ENCODE measurements around the gene ITLN1. TPM values are rescaled to one million over a fixed set of nuclear protein-coding genes. Genes with fewer than 3 reads are reported as not detected.

The ITLN1 gene
- total and polyA plus RNA-seq, 2 donors (not counting 3 experiments of a cell fraction or from before 2014, with no cell fraction given): 0.12 TPM; not detected in 1

DNA sequence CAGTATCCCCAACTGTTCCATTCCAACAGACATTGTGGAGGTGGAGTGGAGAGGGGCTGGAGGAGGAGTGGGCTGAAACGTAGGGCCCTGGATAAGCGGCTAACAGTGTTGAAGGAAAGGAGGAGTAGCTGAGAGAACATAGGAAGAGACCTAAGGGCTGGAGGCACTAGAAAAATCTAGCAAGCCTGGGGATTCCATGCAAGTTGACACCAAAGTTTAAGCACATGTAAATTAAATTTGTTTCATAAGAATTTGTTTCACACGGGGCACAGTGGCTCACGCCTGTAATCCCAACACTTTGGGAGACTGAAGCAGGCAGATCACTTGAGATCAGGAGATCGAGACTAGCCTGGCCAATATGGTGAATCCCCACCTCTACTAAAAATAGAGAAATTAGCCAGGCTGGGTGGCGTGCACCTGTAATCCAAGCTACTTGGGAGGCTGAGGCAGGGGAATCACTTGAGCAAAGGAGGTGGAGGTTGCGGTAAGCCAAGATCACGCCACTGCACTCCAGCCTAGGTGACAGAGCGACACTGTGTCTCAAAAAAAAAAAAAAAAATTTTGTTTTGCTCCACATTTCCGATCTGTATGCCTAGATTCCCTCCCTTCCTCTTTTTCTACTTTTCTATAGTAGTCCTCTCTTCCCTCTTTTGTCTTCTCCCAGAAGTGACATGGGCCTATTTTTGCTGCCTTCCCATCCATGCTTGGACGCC is 21.8 kb downstream of the ITLN1 start:
- DNase-seq (ENCODE audit: low read depth, low spot score) (no peak), FAIRE-seq (no peak)
- Histone ChIP-seq H3K9me3 (replicated peaks; ENCODE audit: control insufficient read depth, insufficient read depth, low read length) (no peaks in the 10 kb centered on the region), H2AFZ (ENCODE audit: low read depth, low read length) (no peak overlapping the region), H3K4me2 (ENCODE audit: insufficient read depth, low read length) (no peak overlapping the region), H3K79me2 (ENCODE audit: control insufficient read depth, insufficient read depth, low read length) (no peaks in the 10 kb centered on the region), H3K27me3 (ENCODE audit: control insufficient read depth in 2 of 2, insufficient read depth in 2 of 2, low read length in 2 of 2) (no peaks in the 10 kb centered on the region), H3K4me1 (ENCODE audit: control insufficient read depth, extremely low read depth, insufficient read depth, low read length) (no peaks in the 10 kb centered on the region), H4K20me1 (replicated peaks; ENCODE audit: control insufficient read depth, extremely low read depth, insufficient read depth, low read length) (no peaks in the 10 kb centered on the region), H3K9ac (replicated peaks; ENCODE audit: extremely low read depth, insufficient read depth, low read length) (no peak overlapping the region), H3K27ac (ENCODE audit: insufficient read depth, low read depth, low read length) (no peak overlapping the region), H3K36me3 (ENCODE audit: control insufficient read depth in 2 of 2, extremely low read depth in 1 of 2, insufficient read depth in 2 of 2, low read length in 2 of 2) (no peaks in the 10 kb centered on the region), H3K9me1 (replicated peaks; ENCODE audit: control insufficient read depth, extremely low read depth, insufficient read depth, low read length) (no peaks in the 10 kb centered on the region), H3K4me3 (replicated peaks in 1 of 3; ENCODE audit: insufficient read depth in 1 of 3, low read depth in 1 of 3, low read length in 3 of 3) (no peak overlapping the region)
- intact Hi-C loops (cut with micrococcal nuclease): no loop called here
- POLR2A ChIA-PET: no interaction called here
- CTCF ChIA-PET: no interaction called here
- dilution Hi-C loops (cut with MboI; ENCODE audit: extremely low pct_ligation_motif_present, low sequenced_read_pairs): no loop called here
- TF ChIP-seq GATA2 (IDR thresholded peaks at IDR 0.05; ENCODE audit: insufficient read depth, insufficient read length, low read depth, low read length): no peak
- TF ChIP-seq, protein P1, sequence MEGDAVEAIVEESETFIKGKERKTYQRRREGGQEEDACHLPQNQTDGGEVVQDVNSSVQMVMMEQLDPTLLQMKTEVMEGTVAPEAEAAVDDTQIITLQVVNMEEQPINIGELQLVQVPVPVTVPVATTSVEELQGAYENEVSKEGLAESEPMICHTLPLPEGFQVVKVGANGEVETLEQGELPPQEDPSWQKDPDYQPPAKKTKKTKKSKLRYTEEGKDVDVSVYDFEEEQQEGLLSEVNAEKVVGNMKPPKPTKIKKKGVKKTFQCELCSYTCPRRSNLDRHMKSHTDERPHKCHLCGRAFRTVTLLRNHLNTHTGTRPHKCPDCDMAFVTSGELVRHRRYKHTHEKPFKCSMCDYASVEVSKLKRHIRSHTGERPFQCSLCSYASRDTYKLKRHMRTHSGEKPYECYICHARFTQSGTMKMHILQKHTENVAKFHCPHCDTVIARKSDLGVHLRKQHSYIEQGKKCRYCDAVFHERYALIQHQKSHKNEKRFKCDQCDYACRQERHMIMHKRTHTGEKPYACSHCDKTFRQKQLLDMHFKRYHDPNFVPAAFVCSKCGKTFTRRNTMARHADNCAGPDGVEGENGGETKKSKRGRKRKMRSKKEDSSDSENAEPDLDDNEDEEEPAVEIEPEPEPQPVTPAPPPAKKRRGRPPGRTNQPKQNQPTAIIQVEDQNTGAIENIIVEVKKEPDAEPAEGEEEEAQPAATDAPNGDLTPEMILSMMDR (IDR thresholded peaks at IDR 0.05; ENCODE audit: extremely low read depth in 1 of 2, insufficient read depth in 1 of 2, low read depth in 1 of 2, low read length in 2 of 2): no peak
- TF ChIP-seq EZH2 (IDR thresholded peaks at IDR 0.05; ENCODE audit: borderline replicate concordance, low read depth, low read length, severe bottlenecking): no peak
- no peak for TF ChIP-seq FOS (IDR thresholded peaks at IDR 0.05; ENCODE audit: borderline replicate concordance, insufficient read depth, low read length)
- TF ChIP-seq MYC (IDR thresholded peaks at IDR 0.05; ENCODE audit: low read depth, low read length): no peak
- TF ChIP-seq JUN (IDR thresholded peaks at IDR 0.05; ENCODE audit: borderline replicate concordance, insufficient read depth, insufficient read length, low read depth): no peak
- TF ChIP-seq POLR2A (IDR thresholded peaks at IDR 0.05; ENCODE audit: low read depth, low read length): no peak
- no peak for TF ChIP-seq POLR2AphosphoS5 (IDR thresholded peaks at IDR 0.05; ENCODE audit: insufficient read depth, low read depth, low read length)
- TF ChIP-seq, protein P2, sequence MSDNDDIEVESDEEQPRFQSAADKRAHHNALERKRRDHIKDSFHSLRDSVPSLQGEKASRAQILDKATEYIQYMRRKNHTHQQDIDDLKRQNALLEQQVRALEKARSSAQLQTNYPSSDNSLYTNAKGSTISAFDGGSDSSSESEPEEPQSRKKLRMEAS (IDR thresholded peaks at IDR 0.05; ENCODE audit: insufficient read depth, insufficient read length): no peak
- BruUV-seq (replicated peaks): no TSS peak
